CD4-positive, alpha-beta T cell treated with Interleukin-2 at 100 ng/mL for 4 hours (primary cell): Measurements from ENCODE around the gene BRAT1.
A peak's percentile ranks its signal among the peaks of the same experiment; 100 is the strongest.

Source experiments
- DNase-seq: peaks from one replicate; pipeline ENCODE4 v3.0.0-alpha.2; 2020; ENCODE audit warnings: low spot score

BRAT1 gene

GRCh38 chr7:2523461-2523936 is 31.8 kb downstream of the BRAT1 start:
- no peak for DNase-seq

DNA sequence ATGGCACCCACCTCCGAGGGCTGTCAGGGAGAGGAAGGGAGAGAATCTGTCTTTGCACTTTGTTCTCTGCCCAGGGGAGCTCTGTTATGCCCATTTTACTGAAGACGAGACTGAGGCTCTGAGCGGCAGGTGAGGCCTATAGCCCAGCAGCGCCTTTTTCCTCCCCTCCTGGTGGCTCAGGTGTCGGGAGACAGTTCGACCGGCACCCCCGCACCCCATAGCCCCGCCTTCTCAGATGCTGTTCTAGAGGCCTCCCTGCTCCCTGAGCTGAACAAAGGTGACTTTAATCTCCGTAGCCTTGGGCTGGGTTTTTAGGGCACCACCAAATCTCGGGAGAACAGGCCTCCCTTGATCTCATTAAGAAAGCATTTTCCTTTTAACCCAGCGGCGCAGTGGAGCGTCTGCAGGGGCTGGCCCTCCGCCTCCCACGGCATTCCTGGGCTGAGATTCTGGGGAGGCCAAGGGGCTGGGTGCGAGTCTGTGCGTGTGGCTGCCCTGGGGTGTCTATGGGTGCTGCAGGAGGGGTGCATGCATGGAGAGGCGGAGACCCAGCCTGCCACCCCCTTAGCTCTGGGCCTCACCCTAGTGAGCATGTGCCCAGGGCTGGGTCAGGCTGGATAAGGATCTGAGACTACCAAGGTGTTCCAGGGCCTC is 32.4 kb downstream of the BRAT1 start:
- peak; percentile 29 for DNase-seq

DNA sequence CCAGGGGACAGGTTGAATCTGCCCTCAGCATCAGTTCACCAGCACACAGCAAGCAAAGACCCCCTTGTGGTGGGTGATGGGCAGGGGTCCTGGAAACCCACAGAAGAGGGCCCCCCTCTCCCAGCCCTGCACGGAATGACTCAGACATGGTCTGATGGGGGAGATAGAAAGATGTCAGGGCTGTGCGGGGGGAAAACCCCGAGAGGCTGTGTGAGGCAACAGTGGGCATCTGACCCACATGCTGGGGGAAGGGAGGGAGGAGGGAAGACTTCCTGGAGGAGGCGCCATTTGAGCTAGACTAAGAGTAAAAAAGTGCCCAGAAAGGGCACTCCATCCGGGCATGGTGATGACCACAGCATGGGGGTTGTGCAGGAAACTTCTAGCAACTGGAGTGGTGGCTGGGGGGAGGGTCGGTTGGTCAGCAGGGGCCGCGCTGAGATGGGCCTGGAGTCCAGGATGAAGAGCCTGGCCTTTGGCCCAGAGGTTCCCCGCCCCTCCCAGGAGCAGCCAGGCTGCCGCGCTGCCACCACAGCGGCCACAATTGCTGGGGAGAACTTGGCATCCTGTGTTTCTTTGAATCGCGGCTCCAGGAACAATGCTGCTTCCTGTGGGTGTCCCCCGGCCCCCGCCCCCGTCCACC is 33.3 kb downstream of the BRAT1 start:
- peak; percentile 89 for DNase-seq

DNA sequence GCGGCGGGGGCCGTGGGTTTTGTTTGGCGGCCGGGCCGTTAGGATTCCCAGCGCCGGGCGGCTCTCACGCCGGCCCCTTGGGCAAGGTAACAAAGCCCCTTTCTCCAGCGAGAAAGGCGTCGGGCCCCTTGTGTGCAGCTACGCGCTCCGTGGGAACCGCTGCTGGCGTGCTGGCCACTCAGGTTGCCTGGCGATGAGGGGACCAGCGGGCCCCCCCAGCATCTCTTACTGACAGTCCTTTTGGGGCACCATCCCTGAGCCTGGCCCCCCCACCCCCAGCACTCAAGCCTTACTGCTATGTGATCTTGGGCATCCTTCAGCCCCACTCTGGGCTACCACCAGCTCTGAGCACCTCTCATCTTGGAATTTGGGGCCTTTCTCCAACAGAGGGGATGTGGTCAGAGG is 34.0 kb downstream of the BRAT1 start:
- DNase-seq: no peak

DNA sequence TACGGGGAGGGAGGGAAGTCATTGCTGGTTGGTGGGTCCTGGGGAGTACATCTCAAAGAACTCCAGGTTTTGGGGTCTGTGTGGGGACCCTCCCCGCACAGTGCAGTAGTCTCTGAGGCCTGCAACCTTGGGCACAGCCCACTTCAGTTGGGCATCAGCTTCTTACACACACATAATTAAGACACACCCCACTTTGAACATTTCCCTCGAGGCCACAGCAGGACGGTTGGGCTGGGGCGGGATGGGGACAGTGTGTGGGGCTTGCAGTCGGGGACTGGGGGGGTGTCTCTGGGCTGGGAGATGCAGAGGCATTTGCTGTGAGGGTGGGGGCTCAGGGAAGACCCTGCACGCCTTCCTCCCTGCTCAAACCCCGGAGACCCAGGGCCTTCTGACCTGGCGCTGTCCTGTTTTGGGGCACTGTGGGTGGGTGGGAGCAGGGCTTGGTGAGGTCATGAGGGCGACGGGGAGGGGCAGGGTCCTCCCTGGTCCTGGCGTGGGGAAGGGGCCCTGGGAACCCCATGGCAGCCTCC is 34.5 kb downstream of the BRAT1 start:
- DNase-seq: no peak

DNA sequence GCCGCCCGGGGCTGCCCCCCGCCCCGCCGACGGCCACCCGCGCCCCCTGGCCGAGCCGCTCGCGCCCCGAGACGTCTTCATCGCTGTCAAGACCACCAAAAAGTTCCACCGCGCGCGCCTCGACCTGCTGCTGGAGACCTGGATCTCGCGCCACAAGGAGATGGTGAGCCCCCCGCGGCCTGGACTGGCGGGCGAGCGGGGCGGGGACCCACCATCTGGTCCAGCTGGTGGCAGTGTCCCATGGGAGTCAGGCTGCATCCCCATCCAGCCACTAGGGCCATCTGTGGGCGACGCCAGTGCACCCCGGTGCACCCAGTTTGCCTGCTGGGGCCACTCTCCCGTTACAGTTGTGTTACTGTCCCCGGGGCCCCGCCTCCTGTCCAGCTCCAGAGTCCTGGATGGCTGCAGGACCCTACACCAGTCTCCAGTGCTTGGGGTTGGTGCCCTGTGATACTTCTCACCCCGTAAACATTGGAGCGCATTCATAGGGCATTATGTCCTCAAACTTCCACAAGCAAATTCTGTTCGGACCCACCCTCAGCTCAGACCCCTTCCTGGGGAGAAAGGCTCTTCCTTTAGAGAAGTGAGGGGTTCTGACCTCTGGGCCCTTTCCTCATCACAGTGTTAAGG is 35.1 kb downstream of the BRAT1 start:
- DNase-seq: no peak

DNA sequence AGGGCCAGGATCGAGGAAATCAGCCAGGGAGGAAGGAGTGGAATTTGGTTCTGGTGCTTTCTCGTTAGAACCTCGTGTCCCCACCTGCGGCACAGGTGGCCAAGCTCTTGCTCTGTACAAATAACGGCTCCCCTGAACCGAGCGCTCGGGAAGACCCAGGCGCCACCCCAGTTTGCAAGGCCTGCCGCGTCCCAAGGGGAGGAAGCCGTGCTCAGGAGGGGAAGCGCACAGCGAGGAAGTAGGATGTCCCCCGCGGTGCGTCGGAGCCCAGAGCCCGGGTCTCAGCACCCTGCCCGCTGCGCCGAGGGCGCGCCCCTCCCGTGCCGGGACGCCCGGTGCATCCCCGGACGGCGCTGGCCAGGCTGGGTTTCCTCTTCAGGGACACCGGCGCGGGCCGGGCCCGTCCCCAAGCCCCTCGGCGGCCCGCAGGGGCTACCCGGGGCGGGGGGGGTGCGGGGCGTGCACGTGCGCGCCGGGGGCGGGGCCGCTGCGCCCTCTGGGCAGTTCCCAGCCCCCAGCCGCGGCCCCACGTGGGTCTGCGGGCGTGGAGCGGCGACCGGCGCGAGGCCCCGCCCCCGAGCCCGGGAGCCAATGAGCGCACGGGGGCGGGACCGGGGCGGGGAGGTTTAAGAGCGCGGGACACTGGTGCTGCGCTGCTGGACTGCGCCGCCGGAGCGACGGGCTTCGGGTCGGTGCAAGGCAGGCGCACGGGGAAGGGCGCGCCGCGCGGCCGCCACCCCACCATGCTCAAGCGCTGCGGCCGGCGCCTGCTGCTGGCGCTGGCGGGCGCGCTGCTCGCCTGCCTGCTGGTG is 36.0 kb downstream of the BRAT1 start, which contains the start of gene LFNG:
Gene LFNG, plus strand, starts transcription at position 656 of the 812 bp plus-strand sequence. Its CDS starts 88 bp downstream, at position 744.
- peak; percentile 88 for DNase-seq

- DNase-seq: no peak
Measured at GRCh38 chr7:2518737-2519118, 36.6 kb downstream of the BRAT1 start.

DNA sequence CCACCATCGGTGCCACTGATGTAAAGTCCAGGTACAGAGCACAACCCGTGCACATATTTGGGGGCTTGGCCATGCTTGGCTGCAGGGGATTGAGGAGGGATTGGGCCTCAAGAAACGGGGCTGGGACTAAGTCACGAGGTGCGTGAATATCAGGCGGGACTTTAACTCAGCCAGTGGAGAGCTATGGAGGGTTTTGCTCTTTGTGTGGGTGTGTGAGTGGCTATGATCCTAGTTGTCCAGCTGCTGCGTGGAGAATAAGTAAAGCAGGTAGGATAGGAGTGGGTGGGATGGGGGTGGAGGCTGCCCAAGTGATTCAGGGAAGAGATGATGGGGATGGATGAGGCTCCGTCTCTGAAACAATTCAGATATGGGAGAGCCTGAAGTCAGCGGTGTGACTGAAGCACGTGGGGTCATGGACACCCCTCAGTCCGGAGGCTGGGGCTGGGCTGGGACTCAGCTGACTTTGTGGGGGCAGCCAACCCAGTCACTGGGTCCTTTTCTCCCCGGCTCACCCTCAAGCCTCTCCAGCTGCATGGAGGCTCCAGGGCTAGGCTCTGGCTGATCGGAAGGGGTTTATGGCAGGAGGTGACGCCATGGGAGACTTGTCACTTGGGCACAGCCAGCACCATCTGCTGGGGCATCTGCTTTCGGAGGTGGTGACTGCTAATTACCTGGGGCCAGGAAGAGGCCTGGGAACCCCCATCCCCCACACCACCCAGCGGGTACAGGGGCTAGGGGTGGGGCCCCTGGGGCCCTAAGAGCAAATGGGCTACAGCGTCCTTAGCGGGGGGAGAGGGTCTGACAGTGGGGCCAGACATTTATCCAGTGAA is 37.4 kb downstream of the BRAT1 start:
- no peak for DNase-seq

DNA sequence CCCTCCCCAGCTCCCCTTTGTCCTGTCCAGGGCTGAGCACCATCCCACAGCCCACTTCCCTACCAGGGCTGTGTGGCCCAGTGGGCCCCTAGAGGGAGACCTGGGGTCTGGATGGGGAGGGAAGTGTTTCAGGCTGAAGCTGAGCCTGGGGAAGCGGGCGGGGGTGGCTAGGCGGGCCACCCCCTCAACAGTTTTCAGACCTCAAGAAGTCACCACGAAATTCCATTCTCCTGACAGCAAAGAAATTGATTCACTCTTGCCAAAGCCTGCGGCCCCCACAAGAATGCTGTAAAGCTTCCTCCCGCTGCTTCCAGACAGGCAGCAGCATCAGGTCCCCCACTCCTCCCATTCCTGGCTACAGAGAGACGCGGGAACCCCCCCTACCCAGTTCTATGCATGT is 38.3 kb downstream of the BRAT1 start:
- no peak for DNase-seq

DNA sequence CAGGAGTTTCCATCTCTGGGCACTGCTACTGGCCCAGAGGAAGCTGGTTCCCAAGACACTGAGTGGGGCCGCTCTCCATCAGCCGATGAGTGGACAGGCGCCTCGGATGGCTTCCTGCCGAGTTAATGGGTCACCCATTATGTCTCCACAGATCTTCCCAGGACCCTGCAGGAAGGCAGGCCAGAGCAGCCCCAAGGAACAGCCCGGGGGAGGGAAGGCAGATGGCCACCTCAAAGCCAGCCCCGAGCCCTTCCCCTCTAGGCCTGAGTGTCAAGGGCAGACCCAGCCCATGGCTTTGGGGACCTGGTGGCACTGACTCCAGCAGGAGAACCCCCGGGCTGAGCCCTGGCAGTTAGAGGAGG is 39.1 kb downstream of the BRAT1 start:
- DNase-seq: no peak

DNA sequence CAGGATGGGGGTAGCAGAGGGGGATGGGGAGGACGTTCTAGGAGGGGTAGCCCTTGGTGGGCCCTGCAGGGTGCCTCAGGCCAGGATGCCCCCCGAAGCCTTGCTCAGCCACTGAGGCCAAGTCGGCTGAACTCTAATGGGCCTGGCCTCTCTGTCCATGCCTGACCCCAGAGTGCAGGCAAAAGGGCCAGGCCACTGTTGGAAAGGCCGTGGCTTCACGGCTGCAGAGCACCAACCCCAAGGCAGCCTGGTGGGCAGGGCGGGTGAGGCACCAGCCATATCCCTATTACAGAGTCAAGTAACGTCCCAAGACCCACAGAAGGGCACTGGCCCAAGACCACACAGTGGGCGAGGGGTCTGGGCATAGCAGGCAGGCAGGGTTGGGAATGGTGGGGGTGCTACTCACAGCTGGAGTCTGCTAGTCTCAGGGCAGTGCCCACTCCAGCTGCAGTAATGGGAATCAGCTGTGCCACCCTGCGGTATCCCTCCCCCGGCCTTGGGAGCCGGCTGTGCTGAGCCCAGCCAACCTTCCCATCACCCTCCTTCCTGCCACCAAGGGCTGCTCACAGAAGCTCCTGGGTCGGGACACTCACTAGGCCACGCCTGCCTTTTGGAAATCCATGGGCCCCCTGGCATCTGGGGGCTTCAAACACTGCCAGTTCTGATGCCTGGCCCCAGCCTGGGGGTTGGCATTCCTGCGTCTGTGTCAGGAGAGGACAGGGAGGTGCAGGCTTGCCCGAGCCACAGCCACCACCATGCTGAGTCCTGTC is 39.7 kb downstream of the BRAT1 start:
- DNase-seq: no peak

- no peak for DNase-seq
Measured at GRCh38 chr7:2514473-2515423, 40.6 kb downstream of the BRAT1 start.

- no peak for DNase-seq
Measured at GRCh38 chr7:2513702-2514101, 41.6 kb downstream of the BRAT1 start.

GRCh38 chr7:2512713-2513112 is 42.6 kb downstream of the BRAT1 start:
- DNase-seq: no peak

DNA sequence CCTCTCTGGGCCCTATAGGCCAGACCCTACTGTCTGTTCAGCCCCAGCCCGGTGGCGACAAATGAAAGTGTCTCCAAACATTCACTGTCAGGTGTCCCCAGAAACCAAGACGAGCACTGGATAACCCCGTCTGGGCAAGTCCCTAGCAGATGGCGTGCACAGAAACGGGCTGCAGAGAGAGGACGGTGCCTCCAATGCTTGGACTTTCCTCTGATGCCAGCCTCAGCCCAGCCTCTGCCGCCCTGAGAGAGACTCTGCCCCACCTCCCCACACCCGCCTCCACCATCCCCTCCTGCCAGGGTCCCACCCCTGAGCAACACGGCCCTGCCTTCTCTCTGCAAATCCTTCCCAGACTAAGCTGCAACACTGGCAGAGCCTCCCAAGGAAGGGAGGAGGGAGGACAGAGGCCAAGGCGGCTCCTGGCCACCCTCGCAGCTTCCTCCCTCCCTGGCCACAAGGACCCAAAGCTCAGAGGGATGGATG is 43.1 kb downstream of the BRAT1 start:
- no peak for DNase-seq

DNA sequence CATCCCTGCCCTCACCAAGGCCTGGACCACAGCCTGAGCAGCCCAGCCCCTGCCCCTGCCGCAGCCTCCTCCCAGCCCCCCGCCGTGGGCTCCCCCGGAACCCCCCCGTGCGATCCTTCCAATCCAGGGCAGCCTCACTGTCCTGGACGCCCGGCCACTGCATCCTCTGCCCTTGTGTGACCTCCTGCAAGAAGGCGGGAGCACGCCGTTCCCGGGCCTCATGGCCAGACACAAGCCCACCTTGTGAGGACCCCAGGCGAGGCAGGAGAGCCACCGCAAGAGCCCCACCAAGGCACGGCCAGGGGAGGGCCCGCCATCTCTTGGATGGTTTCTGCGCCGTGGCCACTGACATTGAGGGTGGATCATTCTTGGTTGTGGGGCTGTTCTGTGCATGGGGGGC is 43.6 kb downstream of the BRAT1 start:
- no peak for DNase-seq

GRCh38 chr7:2510909-2511768 is 44.2 kb downstream of the BRAT1 start:
- DNase-seq: peak; percentile 54
